Measurements from ENCODE around the gene SLC31A1. TPM values are rescaled to one million over a fixed set of nuclear protein-coding genes. Genes with fewer than 3 reads are reported as not detected.
"Not testable (repeated sequence)": the region's sequence is repeated elsewhere in the genome, so short reads cannot be mapped to it uniquely, and the experiment has no call there.

Gene SLC31A1
- total RNA-seq, 1 experiment from 2014 or later = 27.2 TPM

GRCh38 chr9:113290052-113290607, 68.8 kb downstream of the SLC31A1 start:
- no peak for DNase-seq
- TF ChIP-seq CTCF (conservative IDR thresholded peaks at IDR 0.05) (no peak), EZH2 (IDR thresholded peaks at IDR 0.05; ENCODE audit: low read depth) (no peak)
- Histone ChIP-seq H3K4me1 (replicated peaks; ENCODE audit: insufficient read depth) (no peaks in the 10 kb centered on the region), H3F3A (ENCODE audit: insufficient read depth, low read depth) (peaks cover 9% of the 10 kb centered on the region; the same call in 1 of the 2 replicates), H3K9me2 (ENCODE audit: insufficient read depth) (no peaks in the 10 kb centered on the region), H3K4me2 (no peak overlapping the region), H4K20me1 (ENCODE audit: insufficient read depth) (no peaks in the 10 kb centered on the region), H3K27me3 (ENCODE audit: insufficient read depth, low read depth) (no peaks in the 10 kb centered on the region), H3K79me2 (ENCODE audit: low read depth) (no peaks in the 10 kb centered on the region), H3K27ac (no peak overlapping the region), H3K9me3 (ENCODE audit: insufficient read depth, low read depth) (no peaks in the 10 kb centered on the region), H3K36me3 (ENCODE audit: low read depth) (peaks cover 44% of the 10 kb centered on the region), H2AFZ (no peak overlapping the region), H3K4me3 (no peak overlapping the region)
- intact Hi-C loops (cut with micrococcal nuclease; ENCODE audit: unreplicated experiment) = no loop called here
- BruUV-seq (replicated peaks) = no TSS peak
- ChIA-PET CTCF (interaction anchor here (0.7 kb wide), 1 partner anchor 1391 kb away, joined by 5 read pairs; no protein-coding TSS in a partner anchor), POLR2A (ENCODE audit: unreplicated experiment) (interaction anchor here (0.6 to 0.7 kb wide), 2 partner anchors 11 to 111 kb away, joined by 6 read pairs; partner anchors contain the start of gene ALAD)

GRCh38 chr9:113293285-113293878, 72.0 kb downstream of the SLC31A1 start:
- POLR2A ChIA-PET (ENCODE audit: unreplicated experiment) = interaction anchor here (0.8 kb wide), 1 partner anchor 69 kb away, joined by 11 read pairs; no protein-coding TSS in a partner anchor

GRCh38 chr9:113296247-113296646, 74.9 kb downstream of the SLC31A1 start:
- CTCF ChIA-PET; H3K36me3 ChIP-seq (ENCODE audit: low read depth); intact Hi-C loops (cut with micrococcal nuclease; ENCODE audit: unreplicated experiment); POLR2A ChIA-PET (ENCODE audit: unreplicated experiment); H3K4me3 ChIP-seq; H3K79me2 ChIP-seq (ENCODE audit: low read depth); H4K20me1 ChIP-seq (ENCODE audit: insufficient read depth); H3K9me3 ChIP-seq (ENCODE audit: insufficient read depth, low read depth); DNase-seq; H3K4me1 ChIP-seq (replicated peaks; ENCODE audit: insufficient read depth); BruUV-seq (replicated peaks); H3K27ac ChIP-seq; H3K9me2 ChIP-seq (ENCODE audit: insufficient read depth); H2AFZ ChIP-seq; H3K27me3 ChIP-seq (ENCODE audit: insufficient read depth, low read depth); H3K4me2 ChIP-seq: not testable (repeated sequence)
- H3F3A ChIP-seq (ENCODE audit: insufficient read depth, low read depth) = peaks cover 13% of the 10 kb centered on the region; the same call in 1 of the 2 replicates

More at GRCh38 chr9:113293285-113293878, 72.0 kb downstream of the SLC31A1 start:
- CTCF ChIA-PET = no interaction called here
- Histone ChIP-seq H3F3A (ENCODE audit: insufficient read depth, low read depth) (peaks cover 13% of the 10 kb centered on the region; the same call in 1 of the 2 replicates), H3K9me3 (ENCODE audit: insufficient read depth, low read depth) (no peaks in the 10 kb centered on the region), H3K4me3 (no peak overlapping the region), H3K27me3 (ENCODE audit: insufficient read depth, low read depth) (no peaks in the 10 kb centered on the region), H3K4me1 (replicated peaks; ENCODE audit: insufficient read depth) (no peaks in the 10 kb centered on the region), H3K36me3 (ENCODE audit: low read depth) (peaks cover 21% of the 10 kb centered on the region), H3K79me2 (ENCODE audit: low read depth) (no peaks in the 10 kb centered on the region), H3K4me2 (no peak overlapping the region), H3K27ac (no peak overlapping the region), H2AFZ (no peak overlapping the region), H4K20me1 (ENCODE audit: insufficient read depth) (no peaks in the 10 kb centered on the region), H3K9me2 (ENCODE audit: insufficient read depth) (no peaks in the 10 kb centered on the region)
- intact Hi-C loops (cut with micrococcal nuclease; ENCODE audit: unreplicated experiment) = no loop called here
- no TSS peak for BruUV-seq (replicated peaks)
- no peak for TF ChIP-seq CTCF (conservative IDR thresholded peaks at IDR 0.05)
- no peak for TF ChIP-seq EZH2 (IDR thresholded peaks at IDR 0.05; ENCODE audit: low read depth)
- no peak for DNase-seq

All from PC-9 (cell line).